K562 (cell line): ENCODE results near the gene GARIN5B. TPM values are rescaled to one million over a fixed set of nuclear protein-coding genes. Genes with fewer than 3 reads are reported as not detected.
A peak's percentile ranks its signal among the peaks of the same experiment; 100 is the strongest.

Source experiments
- ARHGAP35 ChIP-seq: fragments of 450-650 bp; IDR thresholded peaks from 2 replicates; pipeline ENCODE4 v1.6.1; 2018; ENCODE audit not compliant: partially characterized antibody
- GATA2 ChIP-seq: sonication (generic); formaldehyde crosslinking; IDR thresholded peaks from 2 replicates; pipeline ENCODE4 v1.4.0; 2020; ENCODE audit warnings: mild to moderate bottlenecking, missing genetic modification reagents
- GTF2E2 ChIP-seq: fragments of 200-800 bp; sonication (Bioruptor generic); IDR thresholded peaks from 2 replicates; pipeline ENCODE4 v1.6.1; 2016; ENCODE audit warnings: missing genetic modification characterization, missing compliant biosample characterization
- HNRNPLL ChIP-seq: fragments of 200-400 bp; formaldehyde crosslinking; IDR thresholded peaks from 2 replicates; pipeline ENCODE4 v1.6.1; 2017; ENCODE audit warnings: low read length, low read depth, mild to moderate bottlenecking; ENCODE audit not compliant: poor library complexity, severe bottlenecking
- PHB2 ChIP-seq: fragments of 450-650 bp; IDR thresholded peaks from 2 replicates; pipeline ENCODE4 v1.6.1; 2017; ENCODE audit warnings: low read depth
- POLR2A ChIP-seq: fragments of 450-650 bp; conservative IDR thresholded peaks from 2 replicates; pipeline ENCODE4 v1.6.1; 2016
- POLR2AphosphoS5 ChIP-seq: IDR thresholded peaks from 2 replicates; pipeline ENCODE4 v1.6.1; 2011; ENCODE audit warnings: mild to moderate bottlenecking, low read depth, low read length, moderate library complexity; ENCODE audit not compliant: control insufficient read depth, insufficient read depth
- PRPF4 ChIP-seq: fragments of 200-400 bp; formaldehyde crosslinking; IDR thresholded peaks from one replicate; pipeline ENCODE4 v1.6.1; 2017; ENCODE audit warnings: low read length, low read depth, mild to moderate bottlenecking; ENCODE audit not compliant: insufficient read depth, poor library complexity, severe bottlenecking
- PTTG1 ChIP-seq: fragments of 450-650 bp; IDR thresholded peaks from 2 replicates; pipeline ENCODE4 v1.6.1; 2016; ENCODE audit warnings: low read depth, mild to moderate bottlenecking, missing genetic modification characterization, missing compliant biosample characterization
- RBM25 ChIP-seq: fragments of 200-400 bp; formaldehyde crosslinking; IDR thresholded peaks from 2 replicates; pipeline ENCODE4 v1.6.1; 2018; ENCODE audit warnings: low read length, low read depth, moderate library complexity; ENCODE audit not compliant: severe bottlenecking
- SMAD3 ChIP-seq: fragments of 450-650 bp; formaldehyde crosslinking; conservative IDR thresholded peaks from 2 replicates; pipeline ENCODE4 v1.4.0; 2020; ENCODE audit warnings: mild to moderate bottlenecking
- XRCC5 ChIP-seq: fragments of 200-400 bp; formaldehyde crosslinking; IDR thresholded peaks from 2 replicates; pipeline ENCODE4 v1.6.1; 2017; ENCODE audit warnings: low read depth, mild to moderate bottlenecking, low read length
- ZNF133 ChIP-seq: fragments of 250-450 bp; sonication (Bioruptor Pico); IDR thresholded peaks from 2 replicates; pipeline ENCODE4 v1.4.0; 2020; ENCODE audit warnings: mild to moderate bottlenecking
- ZNF239 ChIP-seq: fragments of 250-450 bp; sonication (Bioruptor Pico); IDR thresholded peaks from 2 replicates; pipeline ENCODE4 v1.4.0; 2020; ENCODE audit warnings: mild to moderate bottlenecking
- ZNF79 ChIP-seq: fragments of 250-450 bp; sonication (Bioruptor Pico); IDR thresholded peaks from 2 replicates; pipeline ENCODE4 v1.4.0; 2020; ENCODE audit warnings: low read depth, mild to moderate bottlenecking, moderate library complexity
- ZSCAN32 ChIP-seq: fragments of 450-650 bp; formaldehyde crosslinking; IDR thresholded peaks from 2 replicates; pipeline ENCODE4 v1.4.0; 2020; ENCODE audit warnings: mild to moderate bottlenecking, moderate library complexity
- polyA plus RNA-seq, 8 experiments: library from polyadenylated mRNA; depleted of rRNA in 4 of 8; stranded (reverse) in 5 of 8; unstranded in 3 of 8; fragments of >200 nt; fragmentation: Nextera tagmentation in 2 of 8; fragmentation: Illumina TruSeq in 1 of 8; extraction: Ambion mirVana in 2 of 8; extraction: Trizol in 1 of 8; gene quantifications; 2 replicates each; pipeline versions ENCODE4 v1.2.1 to v1.2.3, GENCODE V29; 2011 to 2014; ENCODE audit warnings: inconsistent platforms in 1 of 8, missing spikeins in 1 of 8
- total RNA-seq, 7 experiments: library from RNA; depleted of rRNA in 6 of 7; stranded (reverse); fragments of >200 nt in 6 of 7; fragmentation: Illumina TruSeq in 2 of 7; extraction: Trizol in 2 of 7; gene quantifications; 2 replicates each; pipeline versions ENCODE4 v1.2.1 to v1.2.3, GENCODE V29; 2011 to 2021; ENCODE audit warnings: low replicate concordance in 1 of 7
- TF ChIP-seq, protein P1 (sequence below): conservative IDR thresholded peaks from 2 replicates; pipeline ENCODE4 v1.6.1; 2011; ENCODE audit warnings: low read depth, mild to moderate bottlenecking, low read length; ENCODE audit not compliant: control insufficient read depth
- TF ChIP-seq, protein P2 (sequence below): sonication (generic); formaldehyde crosslinking; IDR thresholded peaks from 2 replicates; pipeline ENCODE4 v1.8.0; 2022; ENCODE audit warnings: mild to moderate bottlenecking, missing genetic modification reagents
- TF ChIP-seq, protein P3 (sequence below): sonication (generic); IDR thresholded peaks from 2 replicates; pipeline ENCODE4 v1.6.1; 2016
- TF ChIP-seq, protein P4 (sequence below): fragments of 250-450 bp; sonication (Bioruptor Pico); IDR thresholded peaks from 2 replicates; pipeline ENCODE4 v1.4.0; 2020

Gene GARIN5B
- total and polyA plus RNA-seq, 9 of the 15 experiments (the other 6 are each of a cell fraction or from before 2014, with no cell fraction given): not detected

DNA sequence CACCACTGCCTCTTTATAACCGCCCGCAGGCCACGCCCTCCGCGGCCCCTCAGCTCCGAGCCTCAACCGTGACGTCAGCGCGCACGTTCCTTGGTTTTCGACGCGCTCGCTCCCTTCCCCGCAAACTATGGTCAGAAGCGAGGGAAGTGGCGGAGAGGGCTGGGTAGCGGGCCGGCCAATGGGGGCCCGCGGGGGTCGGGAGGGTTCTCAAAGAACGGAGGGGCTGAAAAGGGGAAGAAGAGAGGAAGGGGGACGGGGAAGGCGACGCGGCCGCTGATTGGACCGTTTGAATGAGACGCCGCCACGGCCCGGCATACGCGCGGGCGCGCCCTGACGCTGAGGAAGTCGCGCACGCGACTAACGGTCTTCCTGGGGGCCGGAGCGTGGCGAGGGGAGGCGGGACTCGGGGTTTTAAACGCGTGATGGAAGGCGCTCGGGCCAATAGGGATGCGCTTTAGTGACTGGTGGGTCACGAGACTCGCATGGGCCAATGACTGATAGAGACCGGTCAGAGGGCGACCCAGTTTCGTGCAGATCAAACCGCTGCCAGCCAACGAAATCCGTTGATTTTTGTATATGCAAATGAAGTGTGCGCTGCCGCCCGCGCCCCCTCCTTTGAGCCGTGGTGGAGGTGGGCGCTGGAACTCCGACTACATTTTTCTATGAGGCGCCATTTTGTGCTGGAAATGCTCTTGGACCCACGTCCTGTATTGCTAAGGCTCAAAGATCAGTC lies 44.9 kb upstream of the GARIN5B start (continued):
- TF ChIP-seq GATA2 (CRISPR knock-in tag): no peak
- peak; percentile 93 for TF ChIP-seq HNRNPLL
- peak; percentile 99 for TF ChIP-seq GTF2E2 (tag)
- no peak for TF ChIP-seq XRCC5
- no peak for TF ChIP-seq ZNF79 (CRISPR knock-in tag)
- no peak for TF ChIP-seq ZNF239
- no peak for TF ChIP-seq PHB2
- TF ChIP-seq RBM25: peak; percentile 50
- TF ChIP-seq POLR2A: peak; percentile 59; the same call in 1 of the 2 replicates
- TF ChIP-seq PRPF4: no peak
- no peak for TF ChIP-seq ZSCAN32
- TF ChIP-seq, protein P1, sequence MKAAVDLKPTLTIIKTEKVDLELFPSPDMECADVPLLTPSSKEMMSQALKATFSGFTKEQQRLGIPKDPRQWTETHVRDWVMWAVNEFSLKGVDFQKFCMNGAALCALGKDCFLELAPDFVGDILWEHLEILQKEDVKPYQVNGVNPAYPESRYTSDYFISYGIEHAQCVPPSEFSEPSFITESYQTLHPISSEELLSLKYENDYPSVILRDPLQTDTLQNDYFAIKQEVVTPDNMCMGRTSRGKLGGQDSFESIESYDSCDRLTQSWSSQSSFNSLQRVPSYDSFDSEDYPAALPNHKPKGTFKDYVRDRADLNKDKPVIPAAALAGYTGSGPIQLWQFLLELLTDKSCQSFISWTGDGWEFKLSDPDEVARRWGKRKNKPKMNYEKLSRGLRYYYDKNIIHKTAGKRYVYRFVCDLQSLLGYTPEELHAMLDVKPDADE: no peak
- no peak for TF ChIP-seq ARHGAP35
- TF ChIP-seq, protein P2, sequence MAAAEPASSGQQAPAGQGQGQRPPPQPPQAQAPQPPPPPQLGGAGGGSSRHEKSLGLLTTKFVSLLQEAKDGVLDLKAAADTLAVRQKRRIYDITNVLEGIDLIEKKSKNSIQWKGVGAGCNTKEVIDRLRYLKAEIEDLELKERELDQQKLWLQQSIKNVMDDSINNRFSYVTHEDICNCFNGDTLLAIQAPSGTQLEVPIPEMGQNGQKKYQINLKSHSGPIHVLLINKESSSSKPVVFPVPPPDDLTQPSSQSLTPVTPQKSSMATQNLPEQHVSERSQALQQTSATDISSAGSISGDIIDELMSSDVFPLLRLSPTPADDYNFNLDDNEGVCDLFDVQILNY (CRISPR knock-in tag): peak; percentile 47; the same call in 1 of the 2 replicates
- TF ChIP-seq POLR2AphosphoS5: peak; percentile 28; the same call in 1 of the 2 replicates
- 0 out of 2 replicates have a peak, but pooled peaks have one; percentile 17 for TF ChIP-seq SMAD3
- TF ChIP-seq ZNF133 (CRISPR knock-in tag): no peak
- no peak for TF ChIP-seq PTTG1 (tag)
- TF ChIP-seq, protein P3, sequence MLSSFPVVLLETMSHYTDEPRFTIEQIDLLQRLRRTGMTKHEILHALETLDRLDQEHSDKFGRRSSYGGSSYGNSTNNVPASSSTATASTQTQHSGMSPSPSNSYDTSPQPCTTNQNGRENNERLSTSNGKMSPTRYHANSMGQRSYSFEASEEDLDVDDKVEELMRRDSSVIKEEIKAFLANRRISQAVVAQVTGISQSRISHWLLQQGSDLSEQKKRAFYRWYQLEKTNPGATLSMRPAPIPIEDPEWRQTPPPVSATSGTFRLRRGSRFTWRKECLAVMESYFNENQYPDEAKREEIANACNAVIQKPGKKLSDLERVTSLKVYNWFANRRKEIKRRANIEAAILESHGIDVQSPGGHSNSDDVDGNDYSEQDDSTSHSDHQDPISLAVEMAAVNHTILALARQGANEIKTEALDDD: no peak
- TF ChIP-seq, protein P4, sequence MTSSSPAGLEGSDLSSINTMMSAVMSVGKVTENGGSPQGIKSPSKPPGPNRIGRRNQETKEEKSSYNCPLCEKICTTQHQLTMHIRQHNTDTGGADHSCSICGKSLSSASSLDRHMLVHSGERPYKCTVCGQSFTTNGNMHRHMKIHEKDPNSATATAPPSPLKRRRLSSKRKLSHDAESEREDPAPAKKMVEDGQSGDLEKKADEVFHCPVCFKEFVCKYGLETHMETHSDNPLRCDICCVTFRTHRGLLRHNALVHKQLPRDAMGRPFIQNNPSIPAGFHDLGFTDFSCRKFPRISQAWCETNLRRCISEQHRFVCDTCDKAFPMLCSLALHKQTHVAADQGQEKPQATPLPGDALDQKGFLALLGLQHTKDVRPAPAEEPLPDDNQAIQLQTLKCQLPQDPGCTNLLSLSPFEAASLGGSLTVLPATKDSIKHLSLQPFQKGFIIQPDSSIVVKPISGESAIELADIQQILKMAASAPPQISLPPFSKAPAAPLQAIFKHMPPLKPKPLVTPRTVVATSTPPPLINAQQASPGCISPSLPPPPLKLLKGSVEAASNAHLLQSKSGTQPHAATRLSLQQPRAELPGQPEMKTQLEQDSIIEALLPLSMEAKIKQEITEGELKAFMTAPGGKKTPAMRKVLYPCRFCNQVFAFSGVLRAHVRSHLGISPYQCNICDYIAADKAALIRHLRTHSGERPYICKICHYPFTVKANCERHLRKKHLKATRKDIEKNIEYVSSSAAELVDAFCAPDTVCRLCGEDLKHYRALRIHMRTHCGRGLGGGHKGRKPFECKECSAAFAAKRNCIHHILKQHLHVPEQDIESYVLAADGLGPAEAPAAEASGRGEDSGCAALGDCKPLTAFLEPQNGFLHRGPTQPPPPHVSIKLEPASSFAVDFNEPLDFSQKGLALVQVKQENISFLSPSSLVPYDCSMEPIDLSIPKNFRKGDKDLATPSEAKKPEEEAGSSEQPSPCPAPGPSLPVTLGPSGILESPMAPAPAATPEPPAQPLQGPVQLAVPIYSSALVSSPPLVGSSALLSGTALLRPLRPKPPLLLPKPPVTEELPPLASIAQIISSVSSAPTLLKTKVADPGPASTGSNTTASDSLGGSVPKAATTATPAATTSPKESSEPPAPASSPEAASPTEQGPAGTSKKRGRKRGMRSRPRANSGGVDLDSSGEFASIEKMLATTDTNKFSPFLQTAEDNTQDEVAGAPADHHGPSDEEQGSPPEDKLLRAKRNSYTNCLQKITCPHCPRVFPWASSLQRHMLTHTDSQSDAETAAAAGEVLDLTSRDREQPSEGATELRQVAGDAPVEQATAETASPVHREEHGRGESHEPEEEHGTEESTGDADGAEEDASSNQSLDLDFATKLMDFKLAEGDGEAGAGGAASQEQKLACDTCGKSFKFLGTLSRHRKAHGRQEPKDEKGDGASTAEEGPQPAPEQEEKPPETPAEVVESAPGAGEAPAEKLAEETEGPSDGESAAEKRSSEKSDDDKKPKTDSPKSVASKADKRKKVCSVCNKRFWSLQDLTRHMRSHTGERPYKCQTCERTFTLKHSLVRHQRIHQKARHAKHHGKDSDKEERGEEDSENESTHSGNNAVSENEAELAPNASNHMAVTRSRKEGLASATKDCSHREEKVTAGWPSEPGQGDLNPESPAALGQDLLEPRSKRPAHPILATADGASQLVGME (CRISPR knock-in tag): no peak
